ENCODE data around the gene CAND1.

The CAND1 gene
- 228 to 429 (median 270) reads per million in 3 experiments for total RNA-seq

- peak; percentile 98 for DNase-seq
Measured at GRCh38 chr12:67268896-67269632, at the start of gene CAND1. Gene CAND1 (plus strand): TSS chr12:67269358. CDS start chr12:67269718, 360 bp downstream.

DNA sequence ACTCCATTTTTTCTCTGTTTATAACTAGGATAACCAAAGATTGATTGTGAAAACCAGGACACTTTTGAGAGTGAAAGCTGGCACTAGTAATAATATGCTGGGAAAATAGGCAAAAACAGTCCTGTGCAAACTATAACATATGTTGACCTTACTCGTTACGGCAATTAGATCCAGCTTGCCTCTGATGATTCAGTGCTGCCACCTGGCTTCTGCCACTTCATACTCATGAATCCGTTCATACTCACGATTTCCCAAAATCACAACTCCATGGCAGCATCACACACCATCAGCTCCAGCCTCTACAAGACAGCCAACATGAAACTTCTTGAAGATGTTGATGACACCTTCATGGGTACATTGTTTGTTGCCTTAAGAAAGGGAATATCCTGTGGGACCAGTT, 49.1 kb upstream of the CAND1 start:
- DNase-seq: no peak

- no peak for DNase-seq
Measured at GRCh38 chr12:67222302-67222701, 46.9 kb upstream of the CAND1 start.

DNA sequence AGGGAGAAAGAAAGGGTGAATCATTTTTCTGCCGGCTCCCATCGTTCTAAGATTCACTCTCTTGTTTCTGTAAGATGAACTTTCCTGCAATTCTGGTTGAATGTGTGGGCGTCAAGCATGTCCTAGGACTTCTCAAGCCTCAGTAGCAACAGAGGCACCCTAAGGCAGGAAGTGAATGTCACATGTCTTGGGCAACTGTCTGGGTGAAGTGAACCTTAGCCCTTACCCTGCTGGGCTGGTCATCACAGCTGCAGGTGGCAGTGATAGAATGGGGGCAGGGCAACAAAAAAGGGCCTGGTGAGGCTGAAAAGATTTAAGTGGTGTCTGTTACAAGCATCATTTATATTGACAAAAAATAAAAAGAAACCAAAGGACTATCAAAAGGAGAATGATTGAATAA, 45.9 kb upstream of the CAND1 start:
- DNase-seq: no peak

- no peak for DNase-seq
Measured at GRCh38 chr12:67237231-67237630, 31.9 kb upstream of the CAND1 start.

DNA sequence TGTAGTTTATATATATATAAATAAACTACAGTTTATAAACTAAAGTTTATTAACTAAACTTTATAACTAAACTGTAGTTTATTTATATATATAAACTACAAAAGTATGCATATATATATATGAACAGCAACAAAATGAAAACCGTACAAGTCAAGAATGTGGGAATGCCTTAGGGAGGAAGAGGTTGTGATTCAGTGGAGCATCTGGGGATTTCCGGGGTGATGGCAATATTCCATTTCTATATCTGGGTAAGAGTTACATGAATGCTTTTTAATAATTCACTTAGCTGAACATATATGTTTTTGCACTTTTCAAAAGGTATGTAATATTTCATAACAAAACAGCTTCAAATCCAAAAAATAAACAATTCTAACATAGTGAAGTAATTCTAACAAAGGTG, 30.1 kb upstream of the CAND1 start:
- no peak for DNase-seq

DNA sequence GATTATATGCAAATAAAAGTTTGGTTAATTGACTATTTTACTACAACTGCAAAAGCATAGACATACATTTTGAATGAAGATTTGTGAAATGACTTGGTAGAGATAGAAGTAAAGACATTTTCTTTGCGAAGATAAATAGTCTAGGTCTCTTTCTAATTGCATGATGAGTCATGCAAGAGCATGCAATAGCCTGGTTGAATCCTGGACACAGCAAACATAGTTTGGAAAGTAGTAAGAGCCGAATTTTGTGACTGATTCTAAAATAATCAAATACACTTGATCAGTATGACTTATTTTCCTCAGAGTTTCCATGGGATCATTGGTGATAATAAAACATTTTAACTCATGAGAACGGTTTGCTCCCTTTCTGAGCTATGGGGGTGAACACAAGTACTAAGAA, 27.7 kb upstream of the CAND1 start:
- no peak for DNase-seq

DNA sequence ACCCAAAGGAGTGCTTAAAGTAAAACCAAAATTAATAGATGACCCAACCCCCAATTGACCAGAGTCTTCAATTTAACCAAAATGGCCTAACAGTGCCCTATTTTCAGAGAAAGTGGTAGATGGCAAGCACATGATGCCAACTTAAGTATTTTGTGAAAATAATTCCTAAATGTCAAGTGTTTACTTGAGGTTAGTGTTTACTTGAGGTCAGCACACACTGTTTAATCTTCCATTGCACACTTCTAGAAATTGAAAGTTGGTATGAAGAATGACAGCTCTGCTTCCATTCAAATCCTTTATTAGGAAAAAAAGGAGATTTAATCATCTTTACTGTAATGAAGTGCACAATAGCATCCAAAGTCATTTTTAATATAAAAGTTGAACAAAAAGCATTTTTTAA, 25.9 kb upstream of the CAND1 start:
- DNase-seq: no peak

DNA sequence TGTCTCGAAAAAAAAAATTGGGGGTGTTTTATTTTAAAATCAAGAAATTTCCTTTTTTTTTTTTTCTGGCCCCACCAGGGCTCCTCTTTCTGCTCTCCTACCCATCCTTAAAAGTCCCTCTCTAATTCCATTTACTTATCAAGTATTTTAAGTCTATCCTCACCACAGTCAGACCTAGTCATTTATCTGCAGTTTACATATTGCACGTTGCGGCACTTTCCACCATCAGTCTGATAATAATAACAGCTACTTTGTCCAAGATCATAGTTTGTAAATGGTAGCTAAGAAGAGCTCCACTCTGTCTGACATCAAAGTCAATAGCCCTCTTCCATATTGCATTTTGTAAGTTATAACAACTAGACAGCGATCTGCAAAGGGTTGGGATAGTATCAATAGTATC, 23.6 kb upstream of the CAND1 start:
- no peak for DNase-seq

- no peak for DNase-seq
Measured at GRCh38 chr12:67251012-67251411, 18.1 kb upstream of the CAND1 start.

DNA sequence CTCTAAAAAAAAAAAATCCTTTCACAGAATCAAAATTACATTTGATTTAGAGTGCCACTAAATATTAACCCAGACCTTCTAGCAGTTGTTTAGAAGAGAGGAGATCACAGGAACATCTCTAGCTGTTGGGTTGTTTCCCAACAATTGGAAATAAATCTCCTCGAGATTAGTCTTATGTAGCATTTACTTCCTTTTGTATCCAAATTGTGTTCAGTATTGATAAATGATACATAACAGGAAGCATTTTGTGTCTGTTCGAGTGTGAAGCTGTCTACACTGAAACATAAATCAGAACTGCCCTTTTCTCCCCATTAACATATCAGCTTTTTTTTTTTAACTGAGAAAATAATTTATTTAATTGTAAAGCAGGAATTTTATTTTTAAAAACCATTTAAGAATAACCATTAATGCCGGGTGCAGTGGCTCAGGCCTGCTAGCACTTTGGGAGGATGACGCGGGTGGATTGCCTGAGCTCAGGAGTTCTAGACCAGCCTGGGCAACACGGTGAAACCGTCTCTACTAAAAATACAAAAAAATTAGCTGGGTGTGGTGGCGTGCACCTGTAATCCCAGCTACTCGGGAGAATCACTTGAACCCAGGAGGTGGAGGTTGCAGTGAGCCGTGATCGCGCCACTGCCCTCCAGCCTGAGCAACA, 14.7 kb upstream of the CAND1 start:
- DNase-seq: no peak

DNA sequence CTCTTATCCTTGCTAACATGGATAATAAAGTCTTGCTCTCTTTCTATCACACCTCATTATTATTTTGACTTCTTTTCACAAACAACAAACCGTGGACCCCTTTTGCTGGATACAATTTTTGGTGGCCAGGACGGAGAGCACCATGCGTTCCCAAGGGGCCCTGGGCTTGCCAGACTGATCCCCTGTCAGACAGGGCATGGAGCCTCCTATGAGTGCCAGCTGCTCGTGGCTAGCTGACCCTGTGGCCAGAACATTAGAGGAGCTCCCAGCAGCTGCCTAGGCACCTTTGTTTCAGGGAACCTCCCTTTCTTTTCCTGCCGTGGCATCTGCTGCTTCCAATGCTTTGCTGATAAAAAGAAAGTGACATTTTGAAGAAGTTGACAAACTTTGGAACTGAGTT, 12.5 kb upstream of the CAND1 start:
- no peak for DNase-seq

- DNase-seq: no peak
Measured at GRCh38 chr12:67263471-67263870, 5.7 kb upstream of the CAND1 start.

GRCh38 chr12:67268335-67268895, 743 bp upstream of the CAND1 start:
- DNase-seq: peak; percentile 96

GRCh38 chr12:67269633-67270573, 745 bp downstream of the CAND1 start:
- DNase-seq: peak; percentile 50

- DNase-seq: no peak
Measured at GRCh38 chr12:67270622-67271021, 1.5 kb downstream of the CAND1 start.

DNA sequence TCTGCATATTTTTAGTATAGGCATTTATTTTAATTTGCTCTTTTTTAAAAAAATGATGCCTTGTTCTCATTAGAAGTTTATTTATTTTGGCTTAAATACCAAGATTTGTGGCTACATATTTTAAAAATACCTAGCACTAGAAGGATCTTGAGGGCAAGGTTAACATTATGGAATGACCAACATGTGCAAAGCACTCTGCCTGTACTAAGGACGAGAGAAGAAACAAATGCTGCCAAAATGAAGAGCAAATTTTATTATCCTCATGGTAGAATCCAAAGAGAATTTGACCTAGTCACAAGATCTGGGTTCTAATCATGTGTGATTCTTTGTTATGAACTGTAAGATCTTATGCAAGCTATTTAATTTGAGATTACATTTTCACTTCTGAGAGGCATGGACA, 2.8 kb downstream of the CAND1 start:
- DNase-seq: no peak

DNA sequence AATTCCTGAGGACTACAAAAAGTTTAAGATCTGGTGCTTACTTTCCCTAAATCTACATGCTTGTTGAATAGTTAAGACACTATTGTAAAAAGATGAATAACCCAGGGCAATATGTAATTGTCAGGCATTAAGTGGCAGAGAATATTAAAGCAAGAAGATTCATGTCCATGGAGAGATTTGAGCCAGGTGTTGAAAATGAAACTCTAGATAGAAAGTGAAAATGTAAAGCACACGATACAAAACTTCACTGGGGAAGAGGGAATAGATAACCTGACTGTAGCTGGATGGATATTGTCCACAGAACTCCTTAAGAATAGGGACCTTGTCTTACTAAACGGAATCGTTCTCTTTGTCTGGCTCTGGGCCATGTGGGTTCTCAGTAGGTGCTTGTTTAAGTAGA, 5.0 kb downstream of the CAND1 start:
- DNase-seq: no peak

DNA sequence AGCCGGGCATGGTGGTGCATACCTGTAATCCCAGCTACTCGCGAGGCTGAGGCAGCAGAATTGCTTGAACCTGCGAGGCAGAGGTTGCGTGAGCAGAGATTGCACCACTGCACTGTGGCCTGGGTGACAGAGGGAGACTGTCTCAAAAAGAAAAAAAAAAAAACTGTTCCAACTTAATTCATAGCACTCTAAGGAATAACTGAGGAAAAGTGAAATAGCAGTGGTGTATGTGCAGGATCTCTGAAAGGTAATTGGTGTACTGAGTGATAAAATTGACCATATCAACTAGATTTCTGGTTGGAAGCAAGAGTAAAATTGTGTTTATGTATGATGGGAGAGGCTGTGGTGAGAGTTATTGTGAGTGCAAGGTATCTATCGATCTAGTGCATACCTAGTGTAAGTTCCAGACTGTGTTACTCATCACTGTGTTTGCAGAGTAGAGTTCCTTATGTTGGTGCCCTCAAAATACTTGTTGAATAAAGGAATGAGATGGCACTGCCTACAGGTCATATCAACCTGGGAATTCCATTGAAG, 6.3 kb downstream of the CAND1 start:
- no peak for DNase-seq

DNA sequence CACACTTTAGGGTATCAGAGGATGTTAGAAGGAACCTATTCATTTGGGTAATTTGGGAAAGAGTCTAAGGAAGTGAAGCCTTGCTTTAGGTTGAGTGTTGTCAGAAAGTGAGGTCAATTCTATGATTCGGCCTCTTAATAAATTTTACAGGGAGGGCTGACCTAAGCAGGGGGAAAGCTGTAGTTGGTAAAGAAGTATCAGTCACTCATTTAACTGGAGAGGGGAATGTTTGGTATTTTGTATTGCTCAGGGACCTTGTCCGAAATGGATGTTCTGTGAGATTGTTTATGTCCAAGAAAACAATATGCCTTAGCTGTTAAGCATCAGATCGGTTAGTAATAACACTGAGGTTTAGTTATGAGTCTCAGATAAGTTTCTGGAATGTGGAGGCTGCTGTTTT, 7.3 kb downstream of the CAND1 start:
- no peak for DNase-seq

GRCh38 chr12:67279637-67280036, 10.5 kb downstream of the CAND1 start:
- DNase-seq: no peak

- DNase-seq: no peak
Measured at GRCh38 chr12:67280088-67280487, 10.9 kb downstream of the CAND1 start.

- no peak for DNase-seq
Measured at GRCh38 chr12:67280572-67280971, 11.4 kb downstream of the CAND1 start.

Measured in central memory CD4-positive, alpha-beta T cell (primary cell).